Osteoblast (primary cell): Measurements from ENCODE around the gene C1QTNF2. TPM values are rescaled to one million over a fixed set of nuclear protein-coding genes. Genes with fewer than 3 reads are reported as not detected.

Experiments
- DNase-seq: peaks from one replicate; pipeline ENCODE4 v3.0.0; 2011; ENCODE audit warnings: low spot score, mixed read lengths; ENCODE audit not compliant: insufficient read length; ENCODE audit errors: missing footprints
- H2AFZ ChIP-seq: 2 replicates; pipeline ENCODE4 v1.6.0; 2011; ENCODE audit warnings: mild to moderate bottlenecking, low read length
- H3K27ac ChIP-seq: 2 replicates; pipeline ENCODE4 v1.5.1; 2011; ENCODE audit warnings: mild to moderate bottlenecking, low read depth, low read length, moderate library complexity
- H3K27me3 ChIP-seq: 2 replicates; pipeline ENCODE4 v1.6.0; 2012; ENCODE audit warnings: mild to moderate bottlenecking, control low read depth, inconsistent platforms, low read length, moderate library complexity; ENCODE audit not compliant: insufficient read depth
- H3K36me3 ChIP-seq: 2 replicates; pipeline ENCODE4 v1.5.1; 2011; ENCODE audit warnings: mild to moderate bottlenecking, low read length, control low read depth, moderate library complexity; ENCODE audit not compliant: insufficient read depth
- H3K4me1 ChIP-seq: 2 replicates; pipeline ENCODE4 v1.5.1; 2011; ENCODE audit warnings: mild to moderate bottlenecking, low read length, control low read depth, moderate library complexity; ENCODE audit not compliant: insufficient read depth
- H3K4me2 ChIP-seq: 2 replicates; pipeline ENCODE4 v1.6.0; 2011; ENCODE audit warnings: mild to moderate bottlenecking, low read length; ENCODE audit not compliant: insufficient read depth
- H3K4me3 ChIP-seq: fragments of 200-600 bp; sonication (generic); 3 replicates; pipeline ENCODE4 v1.5.1; 2012; ENCODE audit warnings: mild to moderate bottlenecking, low read length, inconsistent platforms; ENCODE audit not compliant: insufficient read depth
- H3K79me2 ChIP-seq: 2 replicates; pipeline ENCODE4 v1.6.0; 2012; ENCODE audit warnings: mild to moderate bottlenecking, low read length, control low read depth, inconsistent platforms; ENCODE audit not compliant: insufficient read depth
- H3K9me3 ChIP-seq: 2 replicates; pipeline ENCODE4 v1.5.1; 2011; ENCODE audit warnings: low read depth, low read length, control low read depth
- H4K20me1 ChIP-seq: 2 replicates; pipeline ENCODE4 v1.6.0; 2012; ENCODE audit warnings: mild to moderate bottlenecking, low read length, control low read depth; ENCODE audit not compliant: insufficient read depth
- total RNA-seq: library from RNA; depleted of rRNA; stranded (reverse); fragments of >200 nt; gene quantifications from 2 replicates; pipeline ENCODE4 v1.2.3, GENCODE V29; 2012
- TF ChIP-seq, protein P1 (sequence below): IDR thresholded peaks from 2 replicates; pipeline ENCODE4 v1.5.1; 2011; ENCODE audit warnings: mild to moderate bottlenecking, low read depth, low read length, moderate library complexity; ENCODE audit errors: extremely low read depth

C1QTNF2 gene
- total RNA-seq, 1 donor: under 0.01 TPM

DNA sequence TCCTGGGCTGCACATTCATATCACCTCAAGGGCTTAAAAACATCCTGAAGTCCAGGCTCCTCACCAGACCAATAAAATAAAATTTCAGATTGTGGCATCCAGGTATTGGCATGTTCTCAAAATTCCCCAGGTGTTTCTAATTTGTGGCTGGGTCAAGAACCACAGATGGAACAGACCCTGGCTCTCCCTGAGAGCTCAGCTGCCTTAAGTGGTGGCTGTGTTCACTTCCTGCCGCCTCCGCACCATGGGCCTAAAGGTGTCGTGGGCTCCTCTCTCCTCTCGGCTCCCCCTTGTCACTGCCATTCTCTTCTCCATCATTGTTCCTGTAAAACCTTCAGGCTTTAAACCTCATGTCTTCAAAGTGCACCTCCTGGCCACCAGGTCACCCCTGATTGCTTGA is 40.2 kb downstream of the C1QTNF2 start:
- no peaks in the 10 kb centered on the region for H3K36me3 ChIP-seq
- H3K4me2 ChIP-seq: no peak overlapping the region
- TF ChIP-seq, protein P1, sequence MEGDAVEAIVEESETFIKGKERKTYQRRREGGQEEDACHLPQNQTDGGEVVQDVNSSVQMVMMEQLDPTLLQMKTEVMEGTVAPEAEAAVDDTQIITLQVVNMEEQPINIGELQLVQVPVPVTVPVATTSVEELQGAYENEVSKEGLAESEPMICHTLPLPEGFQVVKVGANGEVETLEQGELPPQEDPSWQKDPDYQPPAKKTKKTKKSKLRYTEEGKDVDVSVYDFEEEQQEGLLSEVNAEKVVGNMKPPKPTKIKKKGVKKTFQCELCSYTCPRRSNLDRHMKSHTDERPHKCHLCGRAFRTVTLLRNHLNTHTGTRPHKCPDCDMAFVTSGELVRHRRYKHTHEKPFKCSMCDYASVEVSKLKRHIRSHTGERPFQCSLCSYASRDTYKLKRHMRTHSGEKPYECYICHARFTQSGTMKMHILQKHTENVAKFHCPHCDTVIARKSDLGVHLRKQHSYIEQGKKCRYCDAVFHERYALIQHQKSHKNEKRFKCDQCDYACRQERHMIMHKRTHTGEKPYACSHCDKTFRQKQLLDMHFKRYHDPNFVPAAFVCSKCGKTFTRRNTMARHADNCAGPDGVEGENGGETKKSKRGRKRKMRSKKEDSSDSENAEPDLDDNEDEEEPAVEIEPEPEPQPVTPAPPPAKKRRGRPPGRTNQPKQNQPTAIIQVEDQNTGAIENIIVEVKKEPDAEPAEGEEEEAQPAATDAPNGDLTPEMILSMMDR: no peak
- DNase-seq: no peak
- H3K4me1 ChIP-seq: peaks cover 6% of the 10 kb centered on the region
- H2AFZ ChIP-seq: no peak overlapping the region
- H3K27ac ChIP-seq: no peak overlapping the region
- no peaks in the 10 kb centered on the region for H3K79me2 ChIP-seq
- no peak overlapping the region for H3K4me3 ChIP-seq
- H3K27me3 ChIP-seq: peaks cover 4% of the 10 kb centered on the region
- H4K20me1 ChIP-seq: no peaks in the 10 kb centered on the region
- no peaks in the 10 kb centered on the region for H3K9me3 ChIP-seq

DNA sequence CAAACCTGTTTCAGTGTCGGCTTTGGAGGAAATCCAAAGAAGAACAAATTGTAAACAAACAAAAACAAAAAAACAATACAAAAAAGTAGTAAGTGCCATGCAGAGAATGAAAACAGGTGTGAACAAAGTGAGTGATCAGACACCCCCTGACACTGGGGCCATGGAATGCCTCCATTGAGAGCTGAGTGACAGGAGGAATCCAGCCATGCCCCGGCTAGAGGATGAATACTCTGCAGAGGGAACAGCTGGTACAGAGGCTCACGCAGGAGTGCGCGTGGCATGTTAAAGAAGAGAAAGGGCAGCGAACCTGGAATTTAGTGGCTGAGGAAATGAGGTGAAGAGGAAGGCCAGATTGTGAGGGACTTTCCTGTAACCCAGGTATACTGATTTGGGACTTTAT is 42.6 kb downstream of the C1QTNF2 start:
- no peak overlapping the region for H3K4me3 ChIP-seq

DNA sequence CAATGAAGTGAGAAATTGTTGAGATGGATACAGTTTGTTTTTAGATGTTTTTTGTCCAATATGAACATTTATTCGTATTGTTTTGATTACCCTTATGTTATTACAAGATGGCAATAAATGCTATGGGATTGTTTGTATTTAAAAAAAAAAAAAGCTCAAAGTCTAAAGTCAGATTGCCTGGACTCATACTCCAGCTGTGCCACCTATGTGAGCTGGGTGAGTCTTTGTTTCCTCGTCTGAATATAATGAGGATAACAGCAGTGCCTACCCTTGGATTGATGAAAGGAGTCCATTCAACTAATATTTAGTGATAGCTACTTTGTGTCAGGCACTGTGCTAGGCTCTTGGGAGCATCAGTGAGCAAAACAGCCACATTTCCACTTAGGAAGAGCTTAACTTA is 43.4 kb downstream of the C1QTNF2 start:
- Histone ChIP-seq H3K4me2 (no peak overlapping the region), H3K9me3 (no peaks in the 10 kb centered on the region), H2AFZ (no peak overlapping the region), H3K27me3 (peaks cover 4% of the 10 kb centered on the region), H3K4me1 (no peaks in the 10 kb centered on the region), H4K20me1 (no peaks in the 10 kb centered on the region), H3K27ac (no peak overlapping the region), H3K4me3 (no peak overlapping the region), H3K79me2 (no peaks in the 10 kb centered on the region), H3K36me3 (no peaks in the 10 kb centered on the region)
- DNase-seq: no peak
- TF ChIP-seq, protein P1: no peak

More for the DNA sequence above, 42.6 kb downstream of the C1QTNF2 start:
- H3K4me2 ChIP-seq: no peak overlapping the region
- H3K27ac ChIP-seq: no peak overlapping the region
- no peaks in the 10 kb centered on the region for H3K4me1 ChIP-seq
- no peaks in the 10 kb centered on the region for H3K79me2 ChIP-seq
- peaks cover 4% of the 10 kb centered on the region for H3K27me3 ChIP-seq
- no peaks in the 10 kb centered on the region for H3K36me3 ChIP-seq
- no peak for DNase-seq
- H2AFZ ChIP-seq: no peak overlapping the region
- H3K9me3 ChIP-seq: no peaks in the 10 kb centered on the region
- no peaks in the 10 kb centered on the region for H4K20me1 ChIP-seq
- TF ChIP-seq, protein P1: no peak

DNA sequence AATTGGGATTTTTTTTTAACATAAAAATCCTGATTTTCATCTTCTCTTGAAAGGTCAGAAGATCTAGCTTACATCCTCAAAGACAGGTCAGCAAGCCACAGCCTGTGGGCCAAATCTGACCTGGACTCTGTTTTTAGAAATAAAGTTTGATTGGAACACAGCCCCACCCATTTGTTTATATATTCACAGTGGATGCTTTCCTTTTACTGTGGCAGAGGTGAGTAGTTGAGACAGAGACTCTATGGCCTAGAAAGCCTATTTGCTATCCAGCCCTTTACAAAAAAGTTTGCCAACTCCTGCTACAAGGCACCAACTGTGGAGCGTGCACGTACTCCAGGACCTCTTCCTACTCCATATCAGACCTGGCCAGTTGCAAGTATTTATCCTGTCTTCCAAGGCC is 44.7 kb downstream of the C1QTNF2 start:
- Histone ChIP-seq H3K27ac (no peak overlapping the region), H3K36me3 (no peaks in the 10 kb centered on the region), H4K20me1 (no peaks in the 10 kb centered on the region), H3K79me2 (no peaks in the 10 kb centered on the region), H3K4me3 (no peak overlapping the region), H2AFZ (no peak overlapping the region), H3K9me3 (no peaks in the 10 kb centered on the region), H3K4me2 (no peak overlapping the region), H3K4me1 (no peaks in the 10 kb centered on the region), H3K27me3 (peaks cover 4% of the 10 kb centered on the region)
- TF ChIP-seq, protein P1: no peak
- DNase-seq: no peak
